ENCODE results near the gene VSTM2L.

- TF ChIP-seq CTCF (IDR thresholded peaks at IDR 0.05) (no peak), EP300 (IDR thresholded peaks at IDR 0.05) (no peak), POLR2AphosphoS5 (IDR thresholded peaks at IDR 0.05) (no peak)
Measured at GRCh38 chr20:37986873-37987601, 84.1 kb downstream of the VSTM2L start.

All from suprapubic skin (tissue), 4 donors.